ENCODE results near the gene PSMD7.
"Not testable (repeated sequence)": the region's sequence is repeated elsewhere in the genome, so short reads cannot be mapped to it uniquely, and the experiment has no call there.

Gene PSMD7

DNA sequence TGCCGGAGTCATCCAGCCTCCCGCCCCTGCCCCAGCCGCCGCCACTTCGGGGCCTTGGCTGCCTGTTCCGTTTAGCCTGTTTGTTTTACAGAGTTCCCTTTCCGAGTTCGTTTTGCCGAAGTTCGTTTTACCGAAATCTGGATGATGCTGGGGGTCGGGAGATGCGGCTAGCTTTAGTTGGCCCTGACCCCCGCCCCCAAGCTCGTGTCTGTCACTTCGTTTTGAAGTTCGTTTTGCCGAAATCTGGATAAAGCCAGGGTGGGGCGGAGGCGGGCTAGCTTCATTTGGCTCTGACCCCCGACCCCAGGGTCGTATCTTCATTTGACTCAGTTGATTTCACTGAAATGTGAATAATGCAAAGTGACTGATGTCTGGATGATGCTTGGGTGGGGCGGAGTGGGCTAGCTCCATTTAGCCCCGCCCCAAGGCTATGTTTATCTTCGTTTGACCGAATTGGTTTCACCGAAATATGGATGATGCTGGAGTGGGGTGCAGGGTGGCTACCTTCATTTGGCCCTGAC lies 591 bp downstream of the PSMD7 start:
- no peak for DNase-seq (ENCODE audit: low spot score)

GRCh38 chr16:74298104-74298503 lies 1.5 kb downstream of the PSMD7 start:
- DNase-seq (ENCODE audit: low spot score): no peak

- no peak for DNase-seq (ENCODE audit: low spot score)
Measured at GRCh38 chr16:74302341-74302740, 5.7 kb downstream of the PSMD7 start.

DNA sequence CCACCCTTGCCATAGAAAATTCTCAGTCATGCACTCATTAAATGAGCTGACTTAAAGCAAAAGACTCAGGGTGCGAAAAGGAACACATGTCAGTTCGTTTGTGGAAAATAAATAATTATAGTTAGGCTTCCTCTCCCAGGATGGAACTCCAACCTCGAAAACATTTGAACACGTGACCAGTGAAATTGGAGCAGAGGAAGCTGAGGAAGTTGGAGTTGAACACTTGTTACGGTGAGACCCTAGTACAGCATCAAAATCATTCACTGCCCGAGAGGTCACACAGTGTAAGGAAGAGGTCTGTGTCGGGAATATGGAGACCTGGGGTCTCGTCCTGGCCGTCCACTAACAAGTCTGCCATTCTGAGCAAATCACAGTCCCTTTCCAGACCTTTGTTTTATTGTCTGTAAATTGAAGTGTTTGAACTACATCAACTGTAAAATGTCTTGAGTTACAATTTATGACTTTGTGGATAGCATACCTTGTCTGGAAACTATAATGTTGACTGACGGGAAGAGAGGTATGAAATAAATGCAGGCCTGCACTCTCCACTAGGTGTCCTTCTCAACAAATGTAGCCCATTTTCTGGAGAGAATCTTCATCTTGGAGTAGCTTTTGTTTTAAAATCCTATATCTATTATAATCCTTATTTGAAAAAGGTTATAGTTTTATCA lies 7.7 kb downstream of the PSMD7 start:
- no peak for DNase-seq (ENCODE audit: low spot score)

GRCh38 chr16:74304835-74305176 lies 8.2 kb downstream of the PSMD7 start:
- no peak for DNase-seq (ENCODE audit: low spot score)

DNA sequence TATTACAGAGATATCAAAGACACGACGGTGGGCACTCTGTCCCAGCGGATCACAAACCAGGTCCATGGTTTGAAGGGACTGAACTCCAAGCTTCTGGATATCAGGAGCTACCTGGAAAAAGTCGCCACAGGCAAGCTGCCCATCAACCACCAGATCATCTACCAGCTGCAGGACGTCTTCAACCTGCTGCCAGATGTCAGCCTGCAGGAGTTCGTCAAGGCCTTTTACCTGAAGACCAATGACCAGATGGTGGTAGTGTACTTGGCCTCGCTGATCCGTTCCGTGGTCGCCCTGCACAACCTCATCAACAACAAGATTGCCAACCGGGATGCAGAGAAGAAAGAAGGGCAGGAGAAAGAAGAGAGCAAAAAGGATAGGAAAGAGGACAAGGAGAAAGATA lies 8.7 kb downstream of the PSMD7 start:
- DNase-seq (ENCODE audit: low spot score): no peak

GRCh38 chr16:74305978-74306784 lies 9.6 kb downstream of the PSMD7 start:
- DNase-seq (ENCODE audit: low spot score): no peak

DNA sequence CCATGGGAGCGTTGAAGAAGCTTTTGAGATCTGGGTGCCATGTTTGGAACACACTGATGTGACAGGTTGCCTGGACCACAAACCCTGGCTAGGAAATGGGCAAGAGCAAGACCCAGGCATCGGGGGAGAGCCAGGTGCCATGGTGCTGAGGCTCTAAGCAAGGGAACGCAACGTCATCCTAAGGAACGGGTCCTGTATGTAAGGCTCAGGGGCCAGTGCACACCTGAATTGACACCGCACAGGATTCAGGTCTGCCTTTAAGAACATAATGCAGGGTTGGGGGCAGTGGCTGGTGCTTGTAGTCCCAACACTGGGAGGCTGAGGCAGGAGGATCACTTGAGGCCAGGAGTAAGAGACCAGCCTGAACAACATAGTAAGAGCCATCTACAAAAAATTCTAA lies 10.8 kb downstream of the PSMD7 start:
- DNase-seq (ENCODE audit: low spot score): no peak

DNA sequence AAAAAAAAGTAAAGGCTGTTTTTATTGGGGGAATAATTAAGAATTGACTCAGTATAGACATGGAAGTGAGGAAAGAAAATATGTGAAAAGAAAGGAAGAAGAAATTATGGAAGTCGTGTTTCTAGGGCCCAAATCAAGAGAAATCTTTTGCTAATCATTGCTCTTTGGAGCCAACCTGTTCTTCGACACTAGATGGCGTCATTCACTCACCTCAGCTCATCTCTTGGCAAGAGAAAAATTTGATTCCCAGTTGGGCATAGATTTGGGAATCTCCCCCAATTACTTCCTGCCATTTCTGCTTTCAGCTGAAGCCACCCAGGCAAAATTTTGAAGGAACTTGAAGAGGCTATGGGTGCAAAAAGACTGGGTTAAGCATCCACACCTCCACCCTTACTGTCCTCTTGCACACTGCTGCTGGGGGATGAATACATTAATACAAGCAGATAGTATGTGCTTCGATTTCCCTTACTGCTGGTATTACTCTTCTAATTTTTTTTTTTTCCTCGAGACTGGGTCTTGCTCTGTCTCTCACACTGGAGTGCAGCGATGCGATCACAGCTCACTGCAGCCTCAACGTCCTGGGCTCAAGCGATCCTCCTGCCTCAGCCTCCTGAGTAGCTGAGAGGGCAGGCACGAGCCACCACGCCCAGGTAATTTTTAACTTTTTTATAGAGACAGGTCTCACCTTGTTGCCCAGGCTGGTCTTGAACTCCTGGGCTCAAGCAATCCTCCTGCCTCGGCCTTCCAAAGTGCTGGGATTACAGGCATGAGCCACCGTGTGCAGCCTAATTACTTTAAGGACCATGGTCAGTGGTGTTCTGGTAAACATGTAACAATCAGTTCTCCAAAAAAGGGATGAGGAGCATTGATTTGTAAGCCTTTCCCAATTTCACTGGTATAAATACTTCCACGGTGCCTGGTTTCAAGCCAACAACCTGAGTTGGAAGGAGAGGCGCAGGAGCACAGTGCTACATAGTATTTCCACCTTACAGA lies 13.5 kb downstream of the PSMD7 start:
- DNase-seq (ENCODE audit: low spot score): no peak

- DNase-seq (ENCODE audit: low spot score): no peak
Measured at GRCh38 chr16:74315059-74315458, 18.4 kb downstream of the PSMD7 start.

GRCh38 chr16:74320707-74321106 lies 24.1 kb downstream of the PSMD7 start:
- no peak for DNase-seq (ENCODE audit: low spot score)

DNA sequence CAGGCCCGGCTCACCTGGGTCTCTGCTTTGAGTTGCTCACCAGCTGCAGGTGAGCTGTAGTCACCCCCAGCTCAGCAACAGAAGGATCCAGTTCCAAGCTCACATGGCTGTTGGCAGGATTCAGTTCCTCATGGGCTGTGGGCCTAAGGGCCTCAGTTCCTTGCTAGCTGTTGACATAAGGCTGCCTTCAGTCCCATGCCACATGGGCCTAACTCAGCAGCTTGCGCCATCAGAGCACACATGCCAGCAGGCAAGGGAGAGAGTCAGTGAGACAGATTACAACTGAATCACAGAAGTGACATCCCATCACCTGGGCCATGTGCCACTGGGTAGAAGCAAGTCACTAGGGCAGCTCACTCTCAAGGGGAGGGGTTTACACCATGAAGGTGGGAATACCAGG lies 24.7 kb downstream of the PSMD7 start:
- DNase-seq (ENCODE audit: low spot score): no peak

DNA sequence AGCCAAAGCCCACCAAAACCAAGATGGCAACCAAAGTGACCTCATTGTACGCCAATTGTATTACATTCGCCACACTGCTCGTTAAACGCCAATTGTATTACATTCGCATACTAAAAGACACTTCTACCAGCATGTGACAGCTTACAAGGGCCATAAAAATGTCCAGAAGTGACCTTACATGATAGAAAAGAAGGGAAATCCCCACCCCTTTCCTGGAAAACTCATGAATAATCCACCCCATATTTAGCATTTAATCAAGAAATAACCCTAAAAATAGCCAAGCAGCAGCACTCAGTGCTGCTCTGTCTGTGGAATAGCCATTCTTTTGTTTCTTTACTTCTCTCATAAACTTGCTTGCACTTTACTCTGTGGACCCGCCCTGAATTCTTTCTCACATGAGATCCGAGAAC lies 25.7 kb downstream of the PSMD7 start:
- DNase-seq (ENCODE audit: low spot score): no peak

DNA sequence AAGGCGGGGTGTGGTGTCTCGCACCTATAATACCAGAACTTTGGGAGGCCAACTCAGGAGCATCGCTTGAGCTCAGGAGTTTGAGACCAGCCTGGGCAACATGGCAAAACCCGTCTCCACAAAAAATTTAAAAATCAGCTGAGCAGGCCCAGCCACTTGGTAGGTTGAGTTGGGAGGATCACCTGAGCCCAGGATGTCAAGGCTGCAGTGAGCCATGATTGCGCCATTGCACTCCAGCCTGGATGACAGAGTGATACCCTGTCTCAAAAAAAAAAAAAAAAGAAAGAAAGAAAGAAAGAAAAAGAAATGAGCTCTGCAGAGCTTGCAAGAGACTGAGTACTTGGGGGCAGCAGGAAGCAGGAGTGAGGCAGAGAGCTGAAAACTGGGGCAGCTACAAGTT lies 28.2 kb downstream of the PSMD7 start:
- DNase-seq (ENCODE audit: low spot score): not testable (repeated sequence)

DNA sequence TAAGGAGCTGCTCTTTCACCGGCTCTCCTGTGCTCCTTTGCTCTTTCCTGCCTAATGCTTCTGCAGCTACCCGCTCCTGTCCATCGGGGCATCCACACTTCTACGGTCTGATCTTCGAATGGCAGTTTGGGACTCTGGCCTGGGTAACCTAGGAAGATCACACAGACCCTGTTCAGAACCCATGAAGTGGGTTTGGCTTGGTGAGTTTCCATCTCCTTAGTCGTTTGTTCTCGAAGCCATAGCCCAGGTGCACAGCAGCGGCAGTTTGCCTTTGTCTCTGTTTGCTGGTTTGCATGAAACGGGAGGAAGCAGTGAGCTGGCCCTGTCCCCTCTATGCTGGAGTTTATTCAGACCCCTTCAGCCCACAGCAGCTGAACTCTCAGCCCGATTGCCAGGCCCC lies 29.0 kb downstream of the PSMD7 start:
- no peak for DNase-seq (ENCODE audit: low spot score)

DNA sequence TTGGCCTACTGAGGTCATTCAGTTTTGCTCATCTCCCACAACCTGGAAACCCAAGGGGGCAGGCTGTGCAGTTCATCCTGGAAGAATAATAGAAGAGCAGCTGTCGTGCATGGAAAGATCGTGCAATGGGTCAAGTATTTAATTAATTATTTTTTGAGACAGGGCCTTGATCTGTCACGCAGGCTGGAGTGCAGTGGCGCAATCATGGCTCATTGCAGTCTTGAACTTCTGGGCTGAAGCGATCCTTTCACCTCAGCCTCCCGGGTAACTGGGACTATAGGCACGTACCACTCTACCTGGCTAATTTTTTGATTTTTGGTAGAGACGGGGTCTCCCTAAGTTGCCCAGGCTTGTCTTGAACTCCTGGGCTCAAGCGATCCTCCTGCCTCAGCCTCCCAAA lies 31.7 kb downstream of the PSMD7 start:
- DNase-seq (ENCODE audit: low spot score): not testable (repeated sequence)

- DNase-seq (ENCODE audit: low spot score): not testable (repeated sequence)
Measured at GRCh38 chr16:74332469-74332868, 35.9 kb downstream of the PSMD7 start.

DNA sequence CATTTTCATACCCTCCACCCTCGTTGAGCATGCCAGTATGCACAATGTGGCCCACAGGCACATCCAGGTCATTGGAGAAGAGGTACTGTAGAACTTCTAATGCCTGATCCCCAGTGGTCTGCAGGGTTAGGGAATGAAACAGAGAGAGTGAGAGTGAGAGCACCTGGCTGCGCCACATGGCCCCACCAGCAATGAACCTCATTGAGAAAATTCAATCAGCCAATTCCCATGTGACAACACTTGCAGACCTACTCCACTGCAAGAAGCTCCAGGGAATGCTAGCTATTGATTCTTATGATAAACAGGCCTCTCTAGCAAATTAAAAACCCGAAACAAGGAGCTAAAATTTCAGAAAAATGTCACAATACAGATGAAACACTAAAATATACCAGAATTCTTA lies 40.9 kb downstream of the PSMD7 start:
- DNase-seq (ENCODE audit: low spot score): not testable (repeated sequence)

DNA sequence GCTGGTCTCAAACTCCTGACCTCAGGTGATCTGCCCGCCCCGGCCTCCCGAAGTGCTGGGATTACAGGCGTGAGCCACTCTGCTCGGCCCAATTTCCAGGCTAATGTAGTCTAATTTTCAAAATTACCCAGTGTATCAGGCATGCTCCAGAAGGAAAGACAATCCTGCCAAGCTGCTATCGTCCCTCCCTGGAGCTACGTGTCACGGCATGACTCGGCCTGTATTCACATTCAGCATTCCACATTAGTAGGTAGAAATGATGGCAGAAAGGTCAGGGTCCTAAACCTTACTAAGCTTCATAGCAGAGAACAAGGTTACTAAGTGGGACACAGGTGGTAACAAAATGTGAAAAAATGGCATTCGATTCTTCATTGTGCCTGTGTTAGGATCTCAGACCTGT lies 42.6 kb downstream of the PSMD7 start:
- DNase-seq (ENCODE audit: low spot score): not testable (repeated sequence)

DNA sequence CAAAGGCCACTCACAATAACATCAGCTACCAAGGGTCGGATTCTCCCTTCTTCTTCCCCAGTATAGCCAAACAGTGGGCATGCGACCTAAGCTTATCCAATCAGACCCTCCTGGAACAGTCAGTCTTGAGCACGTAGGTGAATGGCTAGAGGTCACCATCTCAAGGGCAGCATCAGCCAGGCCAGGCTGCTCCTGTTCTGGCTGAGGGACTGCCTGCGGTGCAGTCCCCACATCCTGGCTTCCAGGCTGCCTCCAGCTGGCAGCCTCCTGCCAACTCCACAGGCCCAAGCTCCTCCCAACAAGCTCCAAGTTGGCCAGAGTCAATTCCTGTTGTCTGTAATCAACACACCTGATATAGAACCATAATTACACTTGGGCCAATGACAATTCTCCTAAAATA lies 56.4 kb downstream of the PSMD7 start:
- not testable (repeated sequence) for DNase-seq (ENCODE audit: low spot score)

All from left forelimb (tissue), 1 donor.